Esophagus muscularis mucosa (tissue), 4 donors: ENCODE results near the gene TSSK2.

Experiments used
- EP300 ChIP-seq: sonication (generic); formaldehyde crosslinking; IDR thresholded peaks from one replicate; pipeline ENCODE4 v1.6.1; 2017; ENCODE audit warnings: antibody characterized with exemption
- POLR2A ChIP-seq: fragments of 450-650 bp; IDR thresholded peaks from one replicate; pipeline ENCODE4 v1.6.1; 2017; ENCODE audit warnings: antibody characterized with exemption, moderate library complexity, mild to moderate bottlenecking, low read depth
- TF ChIP-seq, protein P1 (sequence below), 3 experiments: fragments of 200-600 bp in 2 of 3; fragments of 450-650 bp in 1 of 3; sonication (generic) in 2 of 3; IDR thresholded peaks; one replicate each; pipeline ENCODE4 v1.5.1; 2017 to 2019; ENCODE audit warnings: antibody characterized with exemption in 3 of 3, mild to moderate bottlenecking in 2 of 3, moderate library complexity in 1 of 3

DNA sequence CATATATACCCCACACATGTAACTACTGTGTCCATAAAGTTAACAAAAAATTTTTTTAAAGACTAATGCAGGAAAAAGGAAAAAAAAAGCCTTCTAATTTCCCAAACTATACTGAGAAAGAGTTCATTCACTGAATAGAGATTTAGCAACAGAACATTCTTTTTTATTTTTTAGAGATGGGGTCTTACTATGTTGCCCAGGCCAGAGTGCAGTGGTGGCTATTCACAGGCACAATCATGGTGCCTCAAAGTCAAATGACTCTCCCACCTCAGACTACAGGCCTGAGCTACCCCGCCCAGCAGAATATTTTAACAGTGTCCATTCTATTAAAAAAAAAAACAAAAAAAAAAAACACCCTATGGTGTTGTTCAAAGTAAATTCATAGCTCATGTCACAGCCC, 34.6 kb upstream of the TSSK2 start:
- TF ChIP-seq, protein P1, sequence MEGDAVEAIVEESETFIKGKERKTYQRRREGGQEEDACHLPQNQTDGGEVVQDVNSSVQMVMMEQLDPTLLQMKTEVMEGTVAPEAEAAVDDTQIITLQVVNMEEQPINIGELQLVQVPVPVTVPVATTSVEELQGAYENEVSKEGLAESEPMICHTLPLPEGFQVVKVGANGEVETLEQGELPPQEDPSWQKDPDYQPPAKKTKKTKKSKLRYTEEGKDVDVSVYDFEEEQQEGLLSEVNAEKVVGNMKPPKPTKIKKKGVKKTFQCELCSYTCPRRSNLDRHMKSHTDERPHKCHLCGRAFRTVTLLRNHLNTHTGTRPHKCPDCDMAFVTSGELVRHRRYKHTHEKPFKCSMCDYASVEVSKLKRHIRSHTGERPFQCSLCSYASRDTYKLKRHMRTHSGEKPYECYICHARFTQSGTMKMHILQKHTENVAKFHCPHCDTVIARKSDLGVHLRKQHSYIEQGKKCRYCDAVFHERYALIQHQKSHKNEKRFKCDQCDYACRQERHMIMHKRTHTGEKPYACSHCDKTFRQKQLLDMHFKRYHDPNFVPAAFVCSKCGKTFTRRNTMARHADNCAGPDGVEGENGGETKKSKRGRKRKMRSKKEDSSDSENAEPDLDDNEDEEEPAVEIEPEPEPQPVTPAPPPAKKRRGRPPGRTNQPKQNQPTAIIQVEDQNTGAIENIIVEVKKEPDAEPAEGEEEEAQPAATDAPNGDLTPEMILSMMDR (IDR thresholded peaks at IDR 0.05): no peak
- no peak for TF ChIP-seq EP300
- TF ChIP-seq POLR2A: no peak
